HG03432 (cell line): ENCODE results near the gene ATXN1.
"Not testable (repeated sequence)": the region's sequence is repeated elsewhere in the genome, so short reads cannot be mapped to it uniquely, and the experiment has no call there.

Experiments used
- ATAC-seq: cut with Tn5 transposase; IDR thresholded peaks from one replicate; pipeline ENCODE4 v1.9.1; 2021; ENCODE audit warnings: mild to moderate bottlenecking, moderate library complexity; ENCODE audit not compliant: unreplicated experiment

ATXN1 gene

GRCh38 chr6:16406538-16406937, 354.7 kb downstream of the ATXN1 start:
- ATAC-seq: not testable (repeated sequence)

GRCh38 chr6:16405375-16405774, 355.9 kb downstream of the ATXN1 start:
- ATAC-seq: no peak

GRCh38 chr6:16404456-16404855, 356.8 kb downstream of the ATXN1 start:
- no peak for ATAC-seq

- ATAC-seq: no peak
Measured at GRCh38 chr6:16403831-16404230, 357.4 kb downstream of the ATXN1 start.

- ATAC-seq: no peak
Measured at GRCh38 chr6:16402581-16402900, 358.7 kb downstream of the ATXN1 start.

GRCh38 chr6:16400248-16400760, 361.0 kb downstream of the ATXN1 start:
- no peak for ATAC-seq

- ATAC-seq: no peak
Measured at GRCh38 chr6:16399695-16400094, 361.6 kb downstream of the ATXN1 start.

GRCh38 chr6:16399158-16399557, 362.1 kb downstream of the ATXN1 start:
- ATAC-seq: no peak

GRCh38 chr6:16398587-16398986, 362.7 kb downstream of the ATXN1 start:
- ATAC-seq: no peak

GRCh38 chr6:16397623-16398022, 363.6 kb downstream of the ATXN1 start:
- no peak for ATAC-seq

GRCh38 chr6:16396497-16397319, 364.6 kb downstream of the ATXN1 start:
- ATAC-seq: no peak

GRCh38 chr6:16394632-16395031, 366.6 kb downstream of the ATXN1 start:
- no peak for ATAC-seq

- no peak for ATAC-seq
Measured at GRCh38 chr6:16393326-16393725, 367.9 kb downstream of the ATXN1 start.

- ATAC-seq: no peak
Measured at GRCh38 chr6:16392010-16392409, 369.2 kb downstream of the ATXN1 start.

- ATAC-seq: no peak
Measured at GRCh38 chr6:16391451-16391912, 369.8 kb downstream of the ATXN1 start.

GRCh38 chr6:16390909-16391450, 370.3 kb downstream of the ATXN1 start:
- ATAC-seq: not testable (repeated sequence)

GRCh38 chr6:16389642-16390041, 371.6 kb downstream of the ATXN1 start:
- ATAC-seq: no peak

GRCh38 chr6:16388488-16388887, 372.8 kb downstream of the ATXN1 start:
- ATAC-seq: no peak

GRCh38 chr6:16386057-16386456, 375.2 kb downstream of the ATXN1 start:
- no peak for ATAC-seq

- ATAC-seq: no peak
Measured at GRCh38 chr6:16383607-16384206, 377.6 kb downstream of the ATXN1 start.

- not testable (repeated sequence) for ATAC-seq
Measured at GRCh38 chr6:16381968-16382367, 379.3 kb downstream of the ATXN1 start.

GRCh38 chr6:16380220-16380809, 380.9 kb downstream of the ATXN1 start:
- ATAC-seq: no peak
